Loucy (cell line): ENCODE measurements around the gene PLET1.
A peak's percentile ranks its signal among the peaks of the same experiment; 100 is the strongest.

ENCODE experiments used
- H2AFZ ChIP-seq: fragments of 200-600 bp; sonication (generic); 2 replicates; pipeline ENCODE4 v1.6.0; 2016; ENCODE audit warnings: antibody characterized with exemption, mild to moderate bottlenecking, low read length, moderate library complexity
- H3F3A ChIP-seq: fragments of 200-600 bp; 2 replicates; pipeline ENCODE4 v1.6.0; 2016; ENCODE audit warnings: antibody characterized with exemption, low read depth, mild to moderate bottlenecking
- H3K27me3 ChIP-seq: fragments of 200-600 bp; sonication (generic); 2 replicates; pipeline ENCODE4 v1.6.1; 2014; ENCODE audit warnings: low read length, mild to moderate bottlenecking; ENCODE audit not compliant: insufficient read depth, poor library complexity, severe bottlenecking
- H3K36me3 ChIP-seq: fragments of 200-600 bp; sonication (generic); 2 replicates; pipeline ENCODE4 v1.6.1; 2016; ENCODE audit warnings: low read length; ENCODE audit not compliant: insufficient read depth
- H3K4me1 ChIP-seq: fragments of 200-600 bp; sonication (generic); 2 replicates; pipeline ENCODE4 v1.5.1; 2014; ENCODE audit warnings: low read length, mild to moderate bottlenecking; ENCODE audit not compliant: insufficient read depth, poor library complexity, severe bottlenecking
- H3K4me2 ChIP-seq: fragments of 200-600 bp; sonication (generic); 2 replicates; pipeline ENCODE4 v1.6.0; 2014; ENCODE audit warnings: antibody characterized with exemption, low read length, low read depth, mild to moderate bottlenecking; ENCODE audit not compliant: poor library complexity, severe bottlenecking
- H3K4me3 ChIP-seq: fragments of 200-600 bp; sonication (generic); 2 replicates; pipeline ENCODE4 v1.5.1; 2014; ENCODE audit warnings: low read length, mild to moderate bottlenecking, mixed read lengths; ENCODE audit not compliant: poor library complexity, severe bottlenecking
- H3K79me2 ChIP-seq: fragments of 200-600 bp; sonication (generic); 2 replicates; pipeline ENCODE4 v1.6.1; 2014; ENCODE audit warnings: low read length; ENCODE audit not compliant: insufficient read depth
- H3K9ac ChIP-seq: fragments of 200-600 bp; sonication (generic); 2 replicates; pipeline ENCODE4 v1.6.0; 2014; ENCODE audit warnings: mild to moderate bottlenecking, low read depth, low read length, moderate library complexity; ENCODE audit not compliant: poor library complexity, severe bottlenecking
- H3K9me2 ChIP-seq: fragments of 200-600 bp; sonication (generic); replicated peaks from 2 replicates; pipeline ENCODE4 v1.6.1; 2016; ENCODE audit warnings: low read depth, low read length, mixed read lengths
- H3K9me3 ChIP-seq: fragments of 200-600 bp; sonication (generic); 2 replicates; pipeline ENCODE4 v1.6.1; 2014; ENCODE audit warnings: mild to moderate bottlenecking, antibody characterized with exemption, low read length, low read depth; ENCODE audit not compliant: insufficient read depth
- H4K20me1 ChIP-seq: fragments of 200-600 bp; sonication (generic); 2 replicates; pipeline ENCODE4 v1.6.0; 2014; ENCODE audit warnings: antibody characterized with exemption, low read length, mild to moderate bottlenecking; ENCODE audit not compliant: insufficient read depth, poor library complexity, severe bottlenecking
- EZH2phosphoT487 ChIP-seq: fragments of 200-600 bp; IDR thresholded peaks from 2 replicates; pipeline ENCODE4 v1.6.1; 2018; ENCODE audit warnings: antibody characterized with exemption, mild to moderate bottlenecking, moderate library complexity, borderline replicate concordance
- TF ChIP-seq, protein P1 (sequence below): fragments of 200-600 bp; sonication (generic); conservative IDR thresholded peaks from 2 replicates; pipeline ENCODE4 v1.5.1; 2014; ENCODE audit warnings: mild to moderate bottlenecking, antibody characterized with exemption, low read length

The PLET1 gene

DNA sequence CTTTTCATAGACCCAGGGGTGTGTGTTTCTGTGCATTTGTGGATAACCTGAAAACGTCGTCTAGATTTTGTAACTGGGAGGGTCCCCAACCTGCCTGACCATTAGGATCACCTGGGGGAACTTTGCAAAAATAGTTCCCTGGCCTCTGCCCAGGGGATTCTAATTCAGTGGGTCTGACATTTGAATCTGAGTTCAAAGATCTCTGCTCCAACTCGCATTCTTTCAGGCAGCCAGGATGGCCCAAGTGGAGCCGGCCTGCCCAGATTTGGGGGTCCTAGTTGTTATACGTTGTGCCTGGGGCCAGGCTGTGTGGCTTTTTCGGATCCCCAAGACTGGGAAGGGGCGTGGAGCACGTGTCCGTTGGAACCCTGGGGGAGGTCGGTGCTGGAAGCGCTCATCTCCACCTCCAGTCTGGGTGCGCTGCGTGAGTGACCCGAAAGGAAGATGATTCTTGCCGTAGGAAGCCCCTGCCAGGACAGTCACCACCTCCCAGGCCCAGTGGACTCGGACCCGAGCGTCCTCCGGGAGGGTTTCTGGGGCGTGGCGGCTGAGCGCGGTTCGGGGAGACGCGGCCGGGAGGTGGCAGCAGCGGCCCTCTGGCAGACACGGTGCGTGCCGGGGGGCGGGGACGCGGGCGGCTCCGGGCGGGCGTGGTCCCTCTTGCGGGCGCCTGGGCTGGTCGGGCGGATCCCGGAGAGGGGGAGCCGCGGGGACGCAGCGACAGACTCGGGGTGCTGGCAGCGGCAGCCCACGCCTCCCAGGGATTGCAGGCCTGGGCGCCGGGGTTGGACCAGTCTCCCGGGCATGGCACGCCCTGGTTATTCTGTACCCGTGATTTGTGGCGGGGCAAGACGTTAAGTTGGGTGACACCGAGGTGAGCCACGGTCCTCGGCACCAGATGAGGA lies 29.2 kb upstream of the PLET1 start:
- Histone ChIP-seq H4K20me1 (no peaks in the 10 kb centered on the region), H3K4me1 (peaks cover 12% of the 10 kb centered on the region), H3K4me2 (peak overlapping the region; percentile 95), H3K9me3 (no peaks in the 10 kb centered on the region), H3K27me3 (no peaks in the 10 kb centered on the region), H3K4me3 (peak overlapping the region; percentile 75), H3K36me3 (no peaks in the 10 kb centered on the region), H3F3A (no peaks in the 10 kb centered on the region), H3K79me2 (no peaks in the 10 kb centered on the region), H3K9ac (peak overlapping the region; percentile 64), H2AFZ (peak overlapping the region; percentile 96), H3K9me2 (no peaks in the 10 kb centered on the region)
- TF ChIP-seq, protein P1, sequence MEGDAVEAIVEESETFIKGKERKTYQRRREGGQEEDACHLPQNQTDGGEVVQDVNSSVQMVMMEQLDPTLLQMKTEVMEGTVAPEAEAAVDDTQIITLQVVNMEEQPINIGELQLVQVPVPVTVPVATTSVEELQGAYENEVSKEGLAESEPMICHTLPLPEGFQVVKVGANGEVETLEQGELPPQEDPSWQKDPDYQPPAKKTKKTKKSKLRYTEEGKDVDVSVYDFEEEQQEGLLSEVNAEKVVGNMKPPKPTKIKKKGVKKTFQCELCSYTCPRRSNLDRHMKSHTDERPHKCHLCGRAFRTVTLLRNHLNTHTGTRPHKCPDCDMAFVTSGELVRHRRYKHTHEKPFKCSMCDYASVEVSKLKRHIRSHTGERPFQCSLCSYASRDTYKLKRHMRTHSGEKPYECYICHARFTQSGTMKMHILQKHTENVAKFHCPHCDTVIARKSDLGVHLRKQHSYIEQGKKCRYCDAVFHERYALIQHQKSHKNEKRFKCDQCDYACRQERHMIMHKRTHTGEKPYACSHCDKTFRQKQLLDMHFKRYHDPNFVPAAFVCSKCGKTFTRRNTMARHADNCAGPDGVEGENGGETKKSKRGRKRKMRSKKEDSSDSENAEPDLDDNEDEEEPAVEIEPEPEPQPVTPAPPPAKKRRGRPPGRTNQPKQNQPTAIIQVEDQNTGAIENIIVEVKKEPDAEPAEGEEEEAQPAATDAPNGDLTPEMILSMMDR: peak; percentile 75
- TF ChIP-seq EZH2phosphoT487: no peak

DNA sequence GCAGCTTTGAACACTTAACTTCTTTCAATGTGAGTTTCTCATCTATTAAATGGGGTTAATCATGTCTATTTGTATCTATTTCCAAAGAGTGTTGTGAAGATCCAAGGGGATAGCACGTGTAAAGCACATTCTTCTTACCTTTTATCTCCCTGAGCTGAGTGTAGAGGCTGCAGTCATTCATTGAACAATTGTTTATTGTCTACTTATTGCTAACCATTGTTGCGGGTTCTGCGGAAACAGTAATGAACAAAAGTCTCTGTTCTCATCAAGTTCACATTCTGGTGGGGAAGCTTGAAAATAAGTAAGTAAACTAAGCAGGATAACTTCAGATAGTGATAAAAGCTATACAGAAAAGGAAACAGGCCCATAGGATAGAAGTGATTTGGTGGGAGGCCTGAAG lies 27.4 kb upstream of the PLET1 start:
- H3K9me2 ChIP-seq: no peaks in the 10 kb centered on the region
- no peak overlapping the region for H2AFZ ChIP-seq
- H3K36me3 ChIP-seq: no peaks in the 10 kb centered on the region
- no peaks in the 10 kb centered on the region for H3K9me3 ChIP-seq
- H3F3A ChIP-seq: no peaks in the 10 kb centered on the region
- TF ChIP-seq, protein P1: no peak
- no peak for TF ChIP-seq EZH2phosphoT487
- no peaks in the 10 kb centered on the region for H4K20me1 ChIP-seq
- H3K79me2 ChIP-seq: no peaks in the 10 kb centered on the region
- H3K9ac ChIP-seq: no peak overlapping the region
- no peak overlapping the region for H3K4me3 ChIP-seq
- no peaks in the 10 kb centered on the region for H3K27me3 ChIP-seq
- peaks cover 7% of the 10 kb centered on the region for H3K4me1 ChIP-seq
- H3K4me2 ChIP-seq: no peak overlapping the region

DNA sequence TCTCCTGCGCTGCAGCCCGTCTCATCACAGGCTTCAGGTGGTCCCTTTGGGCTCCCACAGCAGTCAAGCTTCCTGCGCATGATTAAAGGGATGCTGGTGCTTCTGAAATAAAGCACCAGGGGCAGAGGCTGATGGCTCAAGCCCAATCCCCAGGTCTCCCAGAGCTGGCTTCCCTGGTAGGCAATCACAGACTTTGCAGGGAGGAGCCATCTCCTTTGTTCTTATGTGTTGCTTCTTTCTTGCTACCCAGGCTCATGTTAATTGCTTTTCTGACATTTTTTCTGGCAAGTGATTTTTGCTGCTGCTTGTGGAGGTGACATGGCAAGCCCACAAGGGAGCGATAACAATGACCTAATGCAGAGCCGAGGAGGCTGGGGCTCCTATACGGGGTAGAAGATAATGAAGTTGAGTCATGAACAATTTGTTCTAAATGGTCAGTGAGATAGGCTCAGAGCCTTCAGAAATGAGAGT lies 25.2 kb upstream of the PLET1 start:
- Histone ChIP-seq H2AFZ (no peak overlapping the region), H3K4me2 (no peak overlapping the region), H4K20me1 (no peaks in the 10 kb centered on the region)

More for the DNA sequence above, 25.2 kb upstream of the PLET1 start:
- no peak for TF ChIP-seq EZH2phosphoT487
- TF ChIP-seq, protein P1: no peak
- Histone ChIP-seq H3F3A (no peaks in the 10 kb centered on the region), H3K9me2 (no peaks in the 10 kb centered on the region), H3K27me3 (no peaks in the 10 kb centered on the region), H3K4me1 (peaks cover 21% of the 10 kb centered on the region), H3K4me3 (no peak overlapping the region), H3K9me3 (no peaks in the 10 kb centered on the region), H3K36me3 (no peaks in the 10 kb centered on the region), H3K9ac (no peak overlapping the region), H3K79me2 (no peaks in the 10 kb centered on the region)
